Uterus (tissue), 4 donors: Measurements from ENCODE around the gene TBC1D19. TPM values are rescaled to one million over a fixed set of nuclear protein-coding genes. Genes with fewer than 3 reads are reported as not detected.

Experiments used
- DNase-seq, 2 donors: peaks; one replicate each; pipeline ENCODE4 v3.0.0-alpha.2; 2019 to 2020
- H3K27ac ChIP-seq, 2 donors: fragments of 200-600 bp; sonication (generic); 1 replicate in 1 of 2; 2 replicates in 1 of 2; pipeline ENCODE4 v1.5.1; 2016 to 2018
- H3K27me3 ChIP-seq, 2 donors: fragments of 200-600 bp; sonication (generic); one replicate each; pipeline ENCODE4 v1.5.1; 2018 to 2019; ENCODE audit warnings: control low read depth in 1 of 2
- H3K36me3 ChIP-seq, 2 donors: fragments of 200-600 bp; sonication (generic); one replicate each; pipeline ENCODE4 v1.5.1; 2019; ENCODE audit warnings: control low read depth in 1 of 2
- H3K4me1 ChIP-seq, 2 donors: fragments of 200-600 bp; sonication (generic); one replicate each; pipeline ENCODE4 v1.5.1; 2018 to 2019; ENCODE audit warnings: control low read depth in 1 of 2
- H3K4me3 ChIP-seq, 2 donors: fragments of 200-600 bp; sonication (generic); 1 replicate in 1 of 2; 2 replicates in 1 of 2; pipeline ENCODE4 v1.5.1; 2018 to 2019; ENCODE audit warnings: mild to moderate bottlenecking in 1 of 2
- H3K9me3 ChIP-seq, 2 donors: fragments of 200-600 bp; sonication (generic); one replicate each; pipeline ENCODE4 v1.5.1; 2019; ENCODE audit warnings: control low read depth in 1 of 2
- CTCF ChIP-seq, 4 experiments: fragments of 200-600 bp in 2 of 4; fragments of 450-650 bp in 2 of 4; sonication (generic) in 2 of 4; IDR thresholded peaks; one replicate each; pipeline ENCODE4 v1.5.1; 2016 to 2019; ENCODE audit warnings: antibody characterized with exemption in 4 of 4, mild to moderate bottlenecking in 2 of 4, moderate library complexity in 1 of 4
- POLR2A ChIP-seq, 2 donors: fragments of 450-650 bp; IDR thresholded peaks; one replicate each; pipeline ENCODE4 v1.6.1; 2016; ENCODE audit warnings: antibody characterized with exemption in 2 of 2, mild to moderate bottlenecking in 1 of 2, moderate library complexity in 1 of 2
- intact Hi-C: fragments of 100-400 bp; cut with DNase I; formaldehyde crosslinking; loops from one replicate; pipeline ENCODE4 v1.15.1; 2023; ENCODE audit warnings: low total_unique reads
- total RNA-seq, 4 donors: library from RNA; depleted of rRNA in 3 of 4; stranded (reverse); fragments of >200 nt in 3 of 4; gene quantifications; one replicate each; pipeline versions ENCODE4 v1.1.0 to v1.2.4, GENCODE V29; 2014 to 2023
- donor health status: DM: yes; HTN: yes; CAD: no.

TBC1D19 gene
- total RNA-seq, 4 donors from 2014 or later: 5.4 to 69.6 (median 25.2) TPM

GRCh38 chr4:26723216-26723615 lies 139.3 kb downstream of the TBC1D19 start:
- no peak overlapping the region for H3K4me3 ChIP-seq
- no peak for DNase-seq
- no peaks in the 10 kb centered on the region for H3K36me3 ChIP-seq
- no peak for TF ChIP-seq CTCF (IDR thresholded peaks at IDR 0.05)
- TF ChIP-seq POLR2A (IDR thresholded peaks at IDR 0.05): no peak
- H3K27ac ChIP-seq: no peak overlapping the region
- no peaks in the 10 kb centered on the region for H3K27me3 ChIP-seq
- no peaks in the 10 kb centered on the region for H3K9me3 ChIP-seq
- intact Hi-C loops: loop anchor here (10.0 kb wide), 1 partner anchor 268 kb away; no protein-coding TSS in a partner anchor
- no peaks in the 10 kb centered on the region for H3K4me1 ChIP-seq

GRCh38 chr4:26724534-26724933 lies 140.7 kb downstream of the TBC1D19 start:
- DNase-seq: no peak
- intact Hi-C loops: loop anchor here (10.0 kb wide), 1 partner anchor 270 kb away; no protein-coding TSS in a partner anchor
- no peak for TF ChIP-seq POLR2A (IDR thresholded peaks at IDR 0.05)
- TF ChIP-seq CTCF (IDR thresholded peaks at IDR 0.05): no peak
- no peak overlapping the region for H3K27ac ChIP-seq
- H3K36me3 ChIP-seq: no peaks in the 10 kb centered on the region
- H3K4me3 ChIP-seq: no peak overlapping the region
- no peaks in the 10 kb centered on the region for H3K4me1 ChIP-seq
- no peaks in the 10 kb centered on the region for H3K27me3 ChIP-seq
- H3K9me3 ChIP-seq: no peaks in the 10 kb centered on the region

DNA sequence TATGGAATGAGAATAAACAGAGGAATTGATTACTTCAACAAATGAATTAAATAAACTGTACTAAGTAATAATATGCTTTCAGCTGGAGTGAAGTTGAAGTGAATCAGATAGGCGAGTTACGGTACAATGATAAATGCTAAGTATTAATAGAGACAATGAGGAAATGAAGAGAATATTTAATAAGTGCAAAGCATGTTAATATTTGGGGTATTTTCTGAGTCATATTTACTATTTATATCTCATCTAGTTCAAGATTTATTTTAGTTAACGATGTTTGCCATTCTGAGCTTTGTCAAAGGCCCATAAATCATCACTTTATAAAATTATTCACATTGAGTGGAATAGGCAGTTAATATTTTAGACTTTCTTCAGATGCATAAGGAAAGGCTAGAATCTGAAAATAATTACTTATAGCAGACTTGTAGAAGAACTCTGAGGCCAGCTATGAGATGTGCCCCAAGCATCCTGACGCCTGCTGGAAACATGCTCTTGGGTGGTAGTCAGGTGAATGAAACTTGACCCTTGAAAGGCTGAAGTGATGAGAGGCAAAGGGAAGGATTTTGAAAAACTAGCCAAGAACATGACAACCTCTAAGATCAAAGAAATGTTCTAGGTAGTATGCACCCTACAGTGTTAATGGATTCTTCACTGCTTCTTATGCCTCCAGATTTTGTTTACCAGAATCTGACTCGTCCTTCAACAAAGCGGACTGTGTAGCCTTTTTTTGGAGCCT lies 142.9 kb downstream of the TBC1D19 start:
- no peak for DNase-seq
- Histone ChIP-seq H3K36me3 (no peaks in the 10 kb centered on the region), H3K9me3 (no peaks in the 10 kb centered on the region), H3K27ac (no peak overlapping the region), H3K27me3 (no peaks in the 10 kb centered on the region), H3K4me3 (no peak overlapping the region), H3K4me1 (no peaks in the 10 kb centered on the region)
- intact Hi-C loops: loop anchor here (10.0 kb wide), 1 partner anchor 272 kb away; no protein-coding TSS in a partner anchor
- TF ChIP-seq CTCF (IDR thresholded peaks at IDR 0.05): no peak
- no peak for TF ChIP-seq POLR2A (IDR thresholded peaks at IDR 0.05)

DNA sequence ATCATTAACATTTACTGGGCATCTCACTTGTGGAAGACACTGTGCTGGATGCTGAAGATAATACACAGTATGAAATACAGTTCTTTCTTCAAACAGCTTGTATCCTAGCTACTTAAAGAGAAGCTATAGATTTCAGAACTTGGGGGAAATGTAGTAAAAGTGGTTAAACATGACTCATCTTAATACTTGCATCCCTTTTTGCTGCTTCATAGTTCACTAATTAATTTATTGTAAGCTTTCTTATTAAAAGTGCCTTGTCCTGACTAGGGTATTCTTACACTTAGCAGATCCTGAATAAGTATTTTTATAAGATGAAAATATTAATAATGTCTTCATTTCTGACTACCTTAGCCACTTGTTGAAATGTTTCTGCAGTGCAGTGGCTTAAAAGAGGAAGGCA lies 144.0 kb downstream of the TBC1D19 start:
- Histone ChIP-seq H3K4me1 (no peaks in the 10 kb centered on the region), H3K27ac (no peak overlapping the region), H3K27me3 (no peaks in the 10 kb centered on the region), H3K36me3 (no peaks in the 10 kb centered on the region), H3K4me3 (no peak overlapping the region), H3K9me3 (no peaks in the 10 kb centered on the region)
- DNase-seq: no peak
- intact Hi-C loops: loop anchor here (10.0 kb wide), 1 partner anchor 273 kb away; no protein-coding TSS in a partner anchor
- TF ChIP-seq POLR2A (IDR thresholded peaks at IDR 0.05): no peak
- TF ChIP-seq CTCF (IDR thresholded peaks at IDR 0.05): no peak

DNA sequence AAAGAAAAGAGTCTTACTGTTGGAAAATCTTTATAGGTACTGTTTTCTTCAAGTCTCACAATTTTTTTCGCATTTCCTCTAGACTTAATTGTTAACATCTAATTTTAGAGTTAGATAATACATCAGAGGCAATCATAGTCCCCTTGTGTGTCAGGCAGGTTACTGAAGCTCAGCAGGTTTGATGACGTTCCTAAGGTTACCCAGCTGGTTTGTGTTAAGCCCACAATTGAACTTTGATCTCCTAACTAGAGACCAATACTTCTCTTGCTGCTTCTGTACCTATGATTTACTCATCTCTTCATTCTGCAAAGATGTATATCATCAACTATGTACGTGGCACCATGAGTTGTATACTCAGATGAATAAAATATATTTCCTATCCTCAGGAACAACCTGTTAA lies 145.1 kb downstream of the TBC1D19 start:
- H3K4me1 ChIP-seq: no peaks in the 10 kb centered on the region
- H3K27ac ChIP-seq: no peak overlapping the region
- H3K9me3 ChIP-seq: no peaks in the 10 kb centered on the region
- no peak overlapping the region for H3K4me3 ChIP-seq
- TF ChIP-seq CTCF (IDR thresholded peaks at IDR 0.05): no peak
- no peak for TF ChIP-seq POLR2A (IDR thresholded peaks at IDR 0.05)
- no peaks in the 10 kb centered on the region for H3K27me3 ChIP-seq
- intact Hi-C loops: loop anchor here (10.0 kb wide), 1 partner anchor 274 kb away; no protein-coding TSS in a partner anchor
- no peak for DNase-seq
- no peaks in the 10 kb centered on the region for H3K36me3 ChIP-seq
